HCT116 (cell line): ENCODE measurements around the gene PIP5K1A.

ENCODE experiments used
- CBX3 ChIP-seq: IDR thresholded peaks from 2 replicates; pipeline ENCODE4 v1.6.1; 2012; ENCODE audit warnings: low read depth
- CTCF ChIP-seq, 3 experiments: fragments of 200-600 bp in 1 of 3; sonication (generic) in 1 of 3; IDR thresholded peaks in 2 of 3; conservative IDR thresholded peaks in 1 of 3; 2 replicates each; pipeline ENCODE4 v1.5.1; 2012 to 2017; ENCODE audit warnings: low read depth in 2 of 3, low read length in 2 of 3, antibody characterized with exemption in 1 of 3, borderline replicate concordance in 1 of 3, control low read depth in 1 of 3, mild to moderate bottlenecking in 1 of 3, mixed read lengths in 1 of 3, mixed run types in 1 of 3, moderate library complexity in 1 of 3; ENCODE audit not compliant: insufficient read depth in 1 of 3
- EZH2 ChIP-seq: fragments of 200-600 bp; sonication (generic); IDR thresholded peaks from 2 replicates; pipeline ENCODE4 v1.6.1; 2017; ENCODE audit warnings: antibody characterized with exemption, mixed run types
- EZH2phosphoT487 ChIP-seq: fragments of 200-600 bp; IDR thresholded peaks from 2 replicates; pipeline ENCODE4 v1.6.1; 2018; ENCODE audit warnings: antibody characterized with exemption, borderline replicate concordance
- POLR2A ChIP-seq: IDR thresholded peaks from 2 replicates; pipeline ENCODE4 v1.7.0; 2011; ENCODE audit warnings: borderline replicate concordance; ENCODE audit not compliant: insufficient read depth, insufficient read length; ENCODE audit errors: extremely low read depth
- POLR2AphosphoS5 ChIP-seq: IDR thresholded peaks from 2 replicates; pipeline ENCODE4 v1.6.1; 2011; ENCODE audit warnings: mild to moderate bottlenecking, low read depth, low read length, moderate library complexity
- RAD21 ChIP-seq: IDR thresholded peaks from 2 replicates; pipeline ENCODE4 v1.6.1; 2012; ENCODE audit warnings: low read depth, mild to moderate bottlenecking

GRCh38 chr1:151199873-151200581 lies 1.7 kb downstream of the PIP5K1A start:
- no peak for TF ChIP-seq POLR2A
- TF ChIP-seq CTCF (IDR thresholded peaks at IDR 0.05 in 2 of 3, conservative IDR thresholded peaks at IDR 0.05 in 1 of 3; ENCODE audit: borderline replicate concordance in 1 of 3, insufficient read depth in 1 of 3, low read depth in 2 of 3, low read length in 2 of 3), result no peak
- TF ChIP-seq EZH2, result no peak
- no peak for TF ChIP-seq EZH2phosphoT487
- TF ChIP-seq POLR2AphosphoS5, result no peak
- no peak for TF ChIP-seq CBX3
- TF ChIP-seq RAD21, result no peak
